OCI-LY3 (cell line): ENCODE data around the gene STRADB.

Experiments used
- CTCF ChIP-seq: fragments of 200-600, 300-600 bp; sonication (generic); IDR thresholded peaks from 2 replicates; pipeline ENCODE4 v1.5.1; 2014; ENCODE audit warnings: antibody characterized with exemption, low read length, low read depth
- EZH2phosphoT487 ChIP-seq: fragments of 200-600 bp; shearing (Covaris generic); IDR thresholded peaks from 2 replicates; pipeline ENCODE4 v1.6.1; 2018; ENCODE audit warnings: antibody characterized with exemption, mixed run types, low read depth

GRCh38 chr2:201471732-201472393 lies 20.3 kb downstream of the STRADB start:
- TF ChIP-seq CTCF (no peak), EZH2phosphoT487 (no peak)
